BE2C (cell line): ENCODE results near the gene TOMM40L.

Experiments used
- DNase-seq: peaks from one replicate; pipeline ENCODE4 v3.0.0-alpha.2; 2020
- H3K27me3 ChIP-seq: fragments of 250-450 bp; sonication (Bioruptor Pico); 2 replicates; pipeline ENCODE4 v1.5.1; 2020; ENCODE audit warnings: mild to moderate bottlenecking
- H3K36me3 ChIP-seq: fragments of 250-450 bp; sonication (Bioruptor Pico); 2 replicates; pipeline ENCODE4 v1.5.1; 2020; ENCODE audit warnings: mild to moderate bottlenecking
- H3K4me1 ChIP-seq: fragments of 250-450 bp; sonication (Bioruptor Pico); 2 replicates; pipeline ENCODE4 v1.5.1; 2020
- H3K4me3 ChIP-seq: 2 replicates; pipeline ENCODE4 v1.5.1; 2011; ENCODE audit warnings: low read depth, low read length
- H3K9me3 ChIP-seq: fragments of 250-450 bp; sonication (Bioruptor Pico); 2 replicates; pipeline ENCODE4 v1.5.1; 2020
- TF ChIP-seq, protein P1 (sequence below): IDR thresholded peaks from 2 replicates; pipeline ENCODE4 v1.5.1; 2012; ENCODE audit warnings: mild to moderate bottlenecking, low read depth, low read length

The TOMM40L gene

DNA sequence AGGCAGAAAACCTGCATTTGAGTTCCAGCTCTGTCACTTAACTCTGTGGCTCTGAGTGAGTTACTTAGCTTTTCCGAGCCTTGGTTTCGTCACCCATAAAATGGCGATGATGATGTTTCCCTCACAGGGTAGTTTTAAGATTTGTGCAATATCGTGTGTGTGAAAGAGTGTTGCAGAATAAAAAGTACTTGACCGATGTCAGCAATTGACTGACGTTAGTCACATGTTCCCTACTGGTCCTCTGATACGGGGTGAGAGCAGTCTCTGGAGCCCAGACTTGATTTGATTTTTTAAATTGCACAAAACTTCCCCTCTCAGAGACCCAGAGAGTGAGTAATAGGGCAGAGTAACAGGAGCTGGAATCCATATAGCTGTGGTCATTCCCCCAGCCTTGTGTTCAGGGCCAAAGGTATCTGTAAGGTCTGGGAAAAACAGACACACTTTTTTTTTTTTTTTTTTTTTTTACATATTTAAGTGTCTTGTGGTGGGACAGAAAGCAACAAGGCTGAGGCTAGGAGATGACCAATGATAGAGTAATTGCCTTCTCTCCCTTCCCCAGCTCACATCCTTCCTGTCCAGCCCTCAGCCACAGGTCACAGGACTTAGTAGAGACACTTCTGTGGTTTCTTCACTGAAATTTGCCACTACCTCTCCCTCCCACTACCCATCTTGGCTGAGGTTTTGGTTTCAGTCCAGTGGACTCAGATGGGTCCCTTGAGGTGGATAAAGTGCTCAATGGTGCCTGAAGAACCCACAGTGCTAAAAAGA is 8.7 kb upstream of the TOMM40L start:
- TF ChIP-seq, protein P1, sequence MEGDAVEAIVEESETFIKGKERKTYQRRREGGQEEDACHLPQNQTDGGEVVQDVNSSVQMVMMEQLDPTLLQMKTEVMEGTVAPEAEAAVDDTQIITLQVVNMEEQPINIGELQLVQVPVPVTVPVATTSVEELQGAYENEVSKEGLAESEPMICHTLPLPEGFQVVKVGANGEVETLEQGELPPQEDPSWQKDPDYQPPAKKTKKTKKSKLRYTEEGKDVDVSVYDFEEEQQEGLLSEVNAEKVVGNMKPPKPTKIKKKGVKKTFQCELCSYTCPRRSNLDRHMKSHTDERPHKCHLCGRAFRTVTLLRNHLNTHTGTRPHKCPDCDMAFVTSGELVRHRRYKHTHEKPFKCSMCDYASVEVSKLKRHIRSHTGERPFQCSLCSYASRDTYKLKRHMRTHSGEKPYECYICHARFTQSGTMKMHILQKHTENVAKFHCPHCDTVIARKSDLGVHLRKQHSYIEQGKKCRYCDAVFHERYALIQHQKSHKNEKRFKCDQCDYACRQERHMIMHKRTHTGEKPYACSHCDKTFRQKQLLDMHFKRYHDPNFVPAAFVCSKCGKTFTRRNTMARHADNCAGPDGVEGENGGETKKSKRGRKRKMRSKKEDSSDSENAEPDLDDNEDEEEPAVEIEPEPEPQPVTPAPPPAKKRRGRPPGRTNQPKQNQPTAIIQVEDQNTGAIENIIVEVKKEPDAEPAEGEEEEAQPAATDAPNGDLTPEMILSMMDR = no peak
- no peaks in the 10 kb centered on the region for H3K27me3 ChIP-seq
- no peaks in the 10 kb centered on the region for H3K9me3 ChIP-seq
- no peaks in the 10 kb centered on the region for H3K4me1 ChIP-seq
- no peak for DNase-seq
- H3K4me3 ChIP-seq = no peak overlapping the region
- H3K36me3 ChIP-seq = peaks cover 22% of the 10 kb centered on the region

DNA sequence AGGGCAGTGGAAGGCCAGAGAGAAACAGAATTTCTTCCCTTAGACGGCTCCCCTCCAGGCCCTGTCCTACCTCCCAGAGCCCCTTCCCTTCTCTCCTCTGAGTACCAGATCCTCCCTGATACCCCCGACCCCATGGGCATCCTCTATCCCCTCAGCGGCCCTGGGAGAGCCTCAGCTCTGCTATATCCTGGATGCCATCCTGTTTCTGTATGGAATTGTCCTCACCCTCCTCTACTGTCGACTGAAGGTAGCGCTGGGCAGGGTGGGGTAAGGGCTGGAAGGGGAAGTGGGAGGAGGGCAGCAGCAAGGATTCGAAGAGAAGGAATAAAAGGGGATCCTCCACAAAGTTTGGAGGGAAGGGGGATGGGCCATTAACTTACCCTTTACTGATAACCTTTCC is 8.0 kb upstream of the TOMM40L start:
- Histone ChIP-seq H3K4me1 (no peaks in the 10 kb centered on the region), H3K36me3 (peaks cover 14% of the 10 kb centered on the region), H3K9me3 (no peaks in the 10 kb centered on the region), H3K4me3 (no peak overlapping the region), H3K27me3 (no peaks in the 10 kb centered on the region)
- no peak for DNase-seq
- TF ChIP-seq, protein P1 = no peak

DNA sequence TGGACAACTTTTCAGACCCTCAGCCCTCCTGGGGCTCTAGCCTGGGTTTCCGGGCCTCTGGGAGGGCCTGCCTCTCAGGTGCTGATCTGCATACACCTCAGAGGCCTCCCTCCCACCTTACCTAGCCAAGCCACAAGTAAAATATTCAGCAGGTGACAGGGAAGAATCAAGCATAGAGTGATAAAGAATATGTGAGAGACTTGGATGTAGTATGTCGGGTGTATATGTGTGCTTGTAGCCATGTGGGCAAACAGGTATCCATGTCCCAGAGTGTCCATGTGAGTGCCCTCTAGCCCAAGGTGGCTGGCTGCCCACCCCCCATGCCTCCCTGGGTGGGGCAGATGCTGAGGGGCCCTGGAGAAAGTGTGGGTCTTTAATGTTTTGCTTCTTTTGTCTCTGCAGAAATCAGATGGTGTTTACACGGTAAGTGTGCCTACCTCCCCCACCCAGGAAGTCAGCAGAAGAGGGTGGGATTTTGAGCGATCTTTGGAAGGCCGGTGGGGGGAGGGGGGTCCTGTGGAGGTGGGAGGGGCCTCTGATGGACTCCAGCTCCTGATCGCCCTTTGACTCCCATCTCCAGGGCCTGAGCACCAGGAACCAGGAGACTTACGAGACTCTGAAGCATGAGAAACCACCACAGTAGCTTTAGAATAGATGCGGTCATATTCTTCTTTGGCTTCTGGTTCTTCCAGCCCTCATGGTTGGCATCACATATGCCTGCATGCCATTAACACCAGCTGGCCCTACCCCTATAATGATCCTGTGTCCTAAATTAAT is 7.4 kb upstream of the TOMM40L start:
- H3K27me3 ChIP-seq = no peaks in the 10 kb centered on the region
- DNase-seq = no peak
- TF ChIP-seq, protein P1 = no peak

DNA sequence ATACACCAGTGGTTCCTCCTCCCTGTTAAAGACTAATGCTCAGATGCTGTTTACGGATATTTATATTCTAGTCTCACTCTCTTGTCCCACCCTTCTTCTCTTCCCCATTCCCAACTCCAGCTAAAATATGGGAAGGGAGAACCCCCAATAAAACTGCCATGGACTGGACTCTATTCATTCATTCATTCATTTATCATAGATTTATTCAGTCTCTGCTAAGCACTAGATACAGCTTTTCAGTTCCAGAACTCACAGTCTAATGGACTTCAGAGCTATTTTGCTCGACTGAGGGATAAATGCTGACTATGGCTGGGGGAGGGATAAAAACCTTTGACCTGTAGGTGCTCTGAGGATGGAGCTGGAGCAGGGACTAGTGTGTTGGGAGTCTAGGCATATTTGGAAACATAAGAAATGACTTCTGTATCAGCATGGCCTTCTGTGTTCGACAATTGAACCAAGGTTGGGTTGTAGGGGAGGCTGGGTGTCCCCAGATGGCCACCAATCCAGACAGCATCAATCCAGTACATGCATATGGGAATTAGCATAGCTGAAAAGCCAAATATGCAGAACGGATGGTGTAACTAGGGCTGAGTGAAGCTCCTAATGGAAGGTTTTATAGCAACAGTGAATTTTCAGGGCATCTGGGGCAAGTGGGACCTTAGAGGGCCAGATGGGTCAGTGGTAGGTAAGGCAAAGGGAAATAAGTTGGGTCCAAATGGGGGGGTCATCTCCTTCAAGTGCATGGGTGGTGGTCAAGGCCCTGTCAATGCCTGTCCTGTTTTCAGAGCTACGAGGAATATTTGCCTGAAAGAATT is 6.6 kb upstream of the TOMM40L start:
- Histone ChIP-seq H3K4me3 (no peak overlapping the region), H3K9me3 (no peaks in the 10 kb centered on the region), H3K27me3 (no peaks in the 10 kb centered on the region), H3K36me3 (no peaks in the 10 kb centered on the region; the same call in none of the 2 replicates), H3K4me1 (no peaks in the 10 kb centered on the region)
- TF ChIP-seq, protein P1 = no peak
- DNase-seq = no peak

More for the DNA sequence above, 7.4 kb upstream of the TOMM40L start:
- Histone ChIP-seq H3K36me3 (peaks cover 8% of the 10 kb centered on the region), H3K9me3 (no peaks in the 10 kb centered on the region), H3K4me1 (no peaks in the 10 kb centered on the region), H3K4me3 (no peak overlapping the region)

DNA sequence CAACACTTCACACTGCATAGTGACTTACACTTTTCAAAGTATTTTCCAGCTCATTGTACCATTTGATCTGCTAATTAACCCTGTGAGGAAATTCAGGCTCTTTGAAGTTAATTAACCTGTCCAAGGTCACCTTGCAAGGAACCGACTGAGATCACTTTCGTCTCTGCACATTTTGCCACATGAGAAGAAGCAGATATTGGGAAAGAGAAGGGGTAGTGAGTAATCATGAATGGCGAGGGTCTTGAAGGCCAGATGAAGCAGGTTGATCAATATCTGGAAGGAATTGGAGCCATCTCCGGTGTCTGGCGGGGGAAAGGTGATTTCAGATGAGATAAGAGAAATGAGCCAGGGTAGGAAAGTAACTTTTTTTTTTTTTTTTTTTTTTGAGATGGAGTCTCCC is 5.9 kb upstream of the TOMM40L start:
- Histone ChIP-seq H3K36me3 (no peaks in the 10 kb centered on the region; the same call in 1 of the 2 replicates), H3K4me1 (peaks cover under 1% of the 10 kb centered on the region; the same call in 1 of the 2 replicates), H3K4me3 (no peak overlapping the region), H3K27me3 (no peaks in the 10 kb centered on the region), H3K9me3 (no peaks in the 10 kb centered on the region)
- TF ChIP-seq, protein P1 = no peak
- DNase-seq = no peak
